ENCODE measurements around the gene CRTAC1. TPM values are rescaled to one million over a fixed set of nuclear protein-coding genes. Genes with fewer than 3 reads are reported as not detected.
A peak's percentile ranks its signal among the peaks of the same experiment; 100 is the strongest.

CRTAC1 gene
- total RNA-seq, 4 donors from 2014 or later, result 1.2 to 5.7 (median 1.7) TPM

DNA sequence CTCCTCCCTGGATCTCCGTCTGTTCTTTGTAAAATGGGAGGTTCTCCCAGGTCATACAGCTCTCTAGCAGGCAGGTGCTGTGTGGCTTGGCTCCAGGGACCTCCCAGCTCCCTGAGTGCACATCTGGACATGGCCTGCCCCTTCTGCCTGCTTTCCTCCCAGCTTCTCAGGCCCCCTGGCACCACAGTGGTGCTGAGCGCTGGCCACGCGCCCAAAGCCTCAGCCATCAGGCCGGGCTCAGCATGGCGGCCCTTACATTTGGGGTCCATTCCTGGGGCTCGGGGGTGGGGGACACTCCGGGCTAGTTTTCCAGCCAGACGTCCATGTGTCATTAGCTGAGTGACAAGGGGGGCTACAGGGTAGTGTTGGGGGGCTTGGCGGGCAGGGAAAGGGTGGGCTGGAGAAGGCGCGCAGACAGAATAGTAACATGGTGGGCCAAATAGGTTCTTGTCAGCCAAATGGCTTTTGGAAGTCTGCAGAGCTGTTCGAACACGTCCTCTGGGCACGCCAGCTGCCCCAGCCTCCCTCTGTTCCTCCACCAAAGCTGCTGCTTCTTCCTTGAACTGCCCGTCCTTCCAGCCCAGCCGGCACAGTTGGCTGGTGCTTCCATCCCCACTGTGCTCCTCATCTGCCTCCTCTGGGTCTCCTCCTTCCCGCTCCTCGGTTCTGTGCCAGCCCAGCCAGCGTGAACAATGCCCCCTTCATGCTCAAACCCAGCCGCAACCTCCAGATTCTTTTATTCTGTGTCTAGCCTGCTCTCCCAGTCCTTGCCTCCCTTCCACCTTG is 114.9 kb downstream of the CRTAC1 start:
- no peak overlapping the region for H3K27ac ChIP-seq
- peaks cover 0 to 28% (median 0%) of the 10 kb centered on the region in 3 donors for H3K4me1 ChIP-seq
- no peaks in the 10 kb centered on the region for H3K9me3 ChIP-seq
- TF ChIP-seq, protein P1, sequence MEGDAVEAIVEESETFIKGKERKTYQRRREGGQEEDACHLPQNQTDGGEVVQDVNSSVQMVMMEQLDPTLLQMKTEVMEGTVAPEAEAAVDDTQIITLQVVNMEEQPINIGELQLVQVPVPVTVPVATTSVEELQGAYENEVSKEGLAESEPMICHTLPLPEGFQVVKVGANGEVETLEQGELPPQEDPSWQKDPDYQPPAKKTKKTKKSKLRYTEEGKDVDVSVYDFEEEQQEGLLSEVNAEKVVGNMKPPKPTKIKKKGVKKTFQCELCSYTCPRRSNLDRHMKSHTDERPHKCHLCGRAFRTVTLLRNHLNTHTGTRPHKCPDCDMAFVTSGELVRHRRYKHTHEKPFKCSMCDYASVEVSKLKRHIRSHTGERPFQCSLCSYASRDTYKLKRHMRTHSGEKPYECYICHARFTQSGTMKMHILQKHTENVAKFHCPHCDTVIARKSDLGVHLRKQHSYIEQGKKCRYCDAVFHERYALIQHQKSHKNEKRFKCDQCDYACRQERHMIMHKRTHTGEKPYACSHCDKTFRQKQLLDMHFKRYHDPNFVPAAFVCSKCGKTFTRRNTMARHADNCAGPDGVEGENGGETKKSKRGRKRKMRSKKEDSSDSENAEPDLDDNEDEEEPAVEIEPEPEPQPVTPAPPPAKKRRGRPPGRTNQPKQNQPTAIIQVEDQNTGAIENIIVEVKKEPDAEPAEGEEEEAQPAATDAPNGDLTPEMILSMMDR (IDR thresholded peaks at IDR 0.05), result no peak
- TF ChIP-seq EP300 (IDR thresholded peaks at IDR 0.05) (no peak), POLR2A (IDR thresholded peaks at IDR 0.05) (no peak), POLR2AphosphoS5 (IDR thresholded peaks at IDR 0.05) (no peak)
- peaks cover 32% of the 10 kb centered on the region for H3K27me3 ChIP-seq
- 65 to 76% methylated on average over 7 to 10 of the region's 21 CpGs for WGBS, 2 donors (ENCODE audit: low coverage in 1 of 2)
- H3K36me3 ChIP-seq, result no peaks in the 10 kb centered on the region
- H3K4me3 ChIP-seq, result no peak overlapping the region
- no peak for ATAC-seq

DNA sequence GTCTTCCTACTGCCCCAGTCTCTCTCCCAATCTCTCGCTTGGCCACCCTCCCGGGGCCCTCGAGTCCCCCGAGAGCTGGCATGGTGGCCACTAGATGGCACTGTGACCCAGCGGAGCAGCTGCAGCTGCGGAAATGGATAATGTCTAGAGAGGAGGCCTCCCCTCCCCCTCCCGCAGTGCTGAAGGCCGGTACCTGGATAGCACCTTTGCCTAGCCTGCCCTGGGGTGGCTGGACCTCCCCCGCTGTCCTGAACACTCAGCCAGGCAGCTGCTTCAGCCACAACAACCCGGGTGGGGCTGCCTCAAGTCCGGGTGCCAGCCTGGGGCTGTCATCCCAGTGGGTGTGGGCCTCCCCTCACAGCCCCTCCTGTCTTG is 115.6 kb downstream of the CRTAC1 start:
- Histone ChIP-seq H3K27me3 (peaks cover 32% of the 10 kb centered on the region), H3K9me3 (no peaks in the 10 kb centered on the region), H3K36me3 (no peaks in the 10 kb centered on the region), H3K4me1 (peaks cover 0 to 28% (median 0%) of the 10 kb centered on the region in 3 donors), H3K4me3 (no peak overlapping the region), H3K27ac (no peak overlapping the region)
- peak; percentile 79 for ATAC-seq
- no peak for TF ChIP-seq POLR2AphosphoS5 (IDR thresholded peaks at IDR 0.05)
- TF ChIP-seq, protein P1 (IDR thresholded peaks at IDR 0.05), result peak in 3 of 4 experiments; percentile 68 to 95 (median 76)
- TF ChIP-seq EP300 (IDR thresholded peaks at IDR 0.05), result no peak
- no peak for TF ChIP-seq POLR2A (IDR thresholded peaks at IDR 0.05)
- WGBS, 2 donors (ENCODE audit: low coverage in 1 of 2), result no CpG with 5 or more reads among the region's 11 CpGs

DNA sequence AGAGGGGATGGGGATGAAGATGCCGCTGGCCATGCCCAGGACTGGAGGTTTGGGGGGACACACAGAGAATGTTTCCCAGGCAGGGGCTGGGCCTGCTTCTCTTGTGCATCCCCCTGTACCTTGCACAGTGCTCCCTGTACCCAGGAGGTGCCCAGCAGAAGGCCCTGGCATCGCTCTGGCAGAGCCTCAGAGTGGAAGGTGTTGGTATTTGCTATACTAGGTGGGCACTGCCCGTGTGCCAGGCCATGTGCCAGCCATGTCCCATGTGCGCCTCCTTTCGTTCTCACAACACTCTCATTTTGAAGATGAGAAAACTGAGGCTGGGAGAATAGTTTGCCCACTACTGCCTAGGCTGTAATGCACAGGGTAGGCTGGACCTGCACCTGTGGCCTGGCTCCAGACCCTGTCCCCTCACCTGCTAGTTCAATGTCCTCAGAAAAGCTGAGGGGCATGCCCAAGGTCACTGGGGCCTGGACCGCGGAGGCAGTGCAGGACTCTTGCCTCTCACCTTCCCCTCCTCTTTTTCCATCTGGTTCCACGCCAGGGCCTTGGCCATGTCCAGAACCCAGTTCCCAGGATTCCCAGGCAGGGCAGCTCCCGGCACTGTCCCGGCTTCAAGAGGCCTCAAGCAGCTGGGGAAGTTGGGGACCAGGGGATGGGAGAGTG is 116.1 kb downstream of the CRTAC1 start:
- no peak overlapping the region for H3K4me3 ChIP-seq
- H3K36me3 ChIP-seq, result no peaks in the 10 kb centered on the region
- H3K27me3 ChIP-seq, result peaks cover 32% of the 10 kb centered on the region
- peaks cover 0 to 28% (median 0%) of the 10 kb centered on the region in 3 donors for H3K4me1 ChIP-seq
- H3K9me3 ChIP-seq, result no peaks in the 10 kb centered on the region
- TF ChIP-seq POLR2AphosphoS5 (IDR thresholded peaks at IDR 0.05), result no peak
- no peak for TF ChIP-seq POLR2A (IDR thresholded peaks at IDR 0.05)
- TF ChIP-seq EP300 (IDR thresholded peaks at IDR 0.05), result no peak
- TF ChIP-seq, protein P1 (IDR thresholded peaks at IDR 0.05), result no peak
- no peak for ATAC-seq
- 100% methylated on average over 2 of the region's 10 CpGs; no CpG with 5 or more reads in 1 of the 2 donors for WGBS, 2 donors (ENCODE audit: low coverage in 1 of 2)
- H3K27ac ChIP-seq, result no peak overlapping the region

DNA sequence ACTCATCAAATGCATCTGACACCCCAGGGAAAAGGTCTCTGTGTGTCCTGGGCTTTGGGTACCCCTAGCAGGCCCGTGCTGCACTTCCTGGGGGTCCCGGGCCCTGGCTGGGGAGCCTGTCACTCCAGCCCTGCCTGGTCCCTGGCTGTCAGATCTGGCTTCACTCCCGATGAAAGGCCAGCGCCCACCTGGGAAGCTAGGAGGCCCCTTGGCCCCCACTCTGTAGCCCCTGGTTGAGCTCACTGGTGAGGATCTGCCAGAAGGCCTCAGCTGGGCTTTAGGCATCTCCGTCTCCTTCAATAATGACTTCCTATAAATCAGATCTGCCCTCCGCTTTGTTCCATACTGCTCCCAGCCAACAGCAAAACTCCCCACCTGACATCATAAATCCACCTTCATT is 116.8 kb downstream of the CRTAC1 start:
- Histone ChIP-seq H3K27me3 (peaks cover 32% of the 10 kb centered on the region), H3K4me1 (peaks cover 0 to 28% (median 0%) of the 10 kb centered on the region in 3 donors), H3K27ac (no peak overlapping the region), H3K4me3 (no peak overlapping the region), H3K9me3 (no peaks in the 10 kb centered on the region), H3K36me3 (no peaks in the 10 kb centered on the region)
- ATAC-seq, result no peak
- 60 to 63% methylated on average over 2 to 6 of the region's 6 CpGs for WGBS, 2 donors (ENCODE audit: low coverage in 1 of 2)
- TF ChIP-seq EP300 (IDR thresholded peaks at IDR 0.05) (no peak), POLR2A (IDR thresholded peaks at IDR 0.05) (no peak), POLR2AphosphoS5 (IDR thresholded peaks at IDR 0.05) (no peak)
- TF ChIP-seq, protein P1 (IDR thresholded peaks at IDR 0.05), result no peak
